HEK293 (cell line): Measurements from ENCODE around the gene RNASEH2A.

Source experiments
- ZNF530 ChIP-seq: fragments of 450-650 bp; formaldehyde crosslinking; IDR thresholded peaks from 2 replicates; pipeline ENCODE4 v1.5.1; 2016; ENCODE audit warnings: low read depth, missing biosample characterization, missing genetic modification characterization
- ZNF561 ChIP-seq: fragments of 450-650 bp; IDR thresholded peaks from 2 replicates; pipeline ENCODE4 v1.5.1; 2018; ENCODE audit warnings: missing biosample characterization, missing genetic modification characterization, borderline replicate concordance
- ZNF777 ChIP-seq: fragments of 450-650 bp; formaldehyde crosslinking; IDR thresholded peaks from 2 replicates; pipeline ENCODE4 v1.5.1; 2017; ENCODE audit warnings: missing biosample characterization, missing genetic modification characterization, borderline replicate concordance
- TF ChIP-seq, protein P1 (sequence below): fragments of 450-650 bp; formaldehyde crosslinking; IDR thresholded peaks from 2 replicates; pipeline ENCODE4 v1.5.1; 2016; ENCODE audit warnings: missing biosample characterization, missing genetic modification characterization

DNA sequence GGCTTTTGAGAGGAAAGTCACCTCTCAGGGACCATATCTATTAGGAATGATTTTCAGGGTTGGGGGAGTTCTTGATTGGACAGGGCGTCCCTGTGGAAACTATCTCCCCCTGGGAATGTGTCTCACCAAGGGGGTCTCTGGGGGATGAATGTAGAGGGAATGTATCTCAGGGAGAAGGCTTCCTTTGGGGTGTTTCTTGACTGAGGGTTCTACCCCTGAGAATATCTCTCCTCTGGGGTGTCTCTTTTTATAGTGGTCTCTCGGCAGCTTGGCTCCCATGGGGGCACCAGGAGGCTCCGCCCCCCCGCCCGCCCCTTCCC, 27.0 kb downstream of the RNASEH2A start:
- TF ChIP-seq ZNF530 (tag by site-specific recombination) = no peak
- TF ChIP-seq ZNF777 (tag by site-specific recombination) = no peak
- TF ChIP-seq, protein P1, sequence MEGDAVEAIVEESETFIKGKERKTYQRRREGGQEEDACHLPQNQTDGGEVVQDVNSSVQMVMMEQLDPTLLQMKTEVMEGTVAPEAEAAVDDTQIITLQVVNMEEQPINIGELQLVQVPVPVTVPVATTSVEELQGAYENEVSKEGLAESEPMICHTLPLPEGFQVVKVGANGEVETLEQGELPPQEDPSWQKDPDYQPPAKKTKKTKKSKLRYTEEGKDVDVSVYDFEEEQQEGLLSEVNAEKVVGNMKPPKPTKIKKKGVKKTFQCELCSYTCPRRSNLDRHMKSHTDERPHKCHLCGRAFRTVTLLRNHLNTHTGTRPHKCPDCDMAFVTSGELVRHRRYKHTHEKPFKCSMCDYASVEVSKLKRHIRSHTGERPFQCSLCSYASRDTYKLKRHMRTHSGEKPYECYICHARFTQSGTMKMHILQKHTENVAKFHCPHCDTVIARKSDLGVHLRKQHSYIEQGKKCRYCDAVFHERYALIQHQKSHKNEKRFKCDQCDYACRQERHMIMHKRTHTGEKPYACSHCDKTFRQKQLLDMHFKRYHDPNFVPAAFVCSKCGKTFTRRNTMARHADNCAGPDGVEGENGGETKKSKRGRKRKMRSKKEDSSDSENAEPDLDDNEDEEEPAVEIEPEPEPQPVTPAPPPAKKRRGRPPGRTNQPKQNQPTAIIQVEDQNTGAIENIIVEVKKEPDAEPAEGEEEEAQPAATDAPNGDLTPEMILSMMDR = no peak
- no peak for TF ChIP-seq ZNF561
